Esophagus muscularis mucosa (tissue), 3 donors: Measurements from ENCODE around the gene ACCS.

Experiments
- CTCF ChIP-seq, 3 experiments: fragments of 200-600 bp in 2 of 3; fragments of 450-650 bp in 1 of 3; sonication (generic) in 2 of 3; IDR thresholded peaks; one replicate each; pipeline ENCODE4 v1.5.1; 2017 to 2019; ENCODE audit warnings: antibody characterized with exemption in 3 of 3, mild to moderate bottlenecking in 2 of 3, moderate library complexity in 1 of 3
- POLR2A ChIP-seq: fragments of 450-650 bp; IDR thresholded peaks from one replicate; pipeline ENCODE4 v1.6.1; 2017; ENCODE audit warnings: antibody characterized with exemption, moderate library complexity, mild to moderate bottlenecking, low read depth
- POLR2AphosphoS5 ChIP-seq, 2 donors: sonication (generic); formaldehyde crosslinking; IDR thresholded peaks; one replicate each; pipeline ENCODE4 v1.6.1; 2017; ENCODE audit warnings: antibody characterized with exemption in 2 of 2

GRCh38 chr11:44049832-44050231 is 16.2 kb upstream of the ACCS start:
- no peak for TF ChIP-seq CTCF (IDR thresholded peaks at IDR 0.05)
- no peak for TF ChIP-seq POLR2A
- TF ChIP-seq POLR2AphosphoS5 (IDR thresholded peaks at IDR 0.05): no peak
